VCaP (cell line): ENCODE data around the gene MGLL.

Experiments used
- H3K27ac ChIP-seq: fragments of 450-650 bp; 2 replicates; pipeline ENCODE4 v1.5.1; 2017
- TF ChIP-seq, protein P1 (sequence below): fragments of 450-650 bp; conservative IDR thresholded peaks from 2 replicates; pipeline ENCODE4 v1.5.1; 2017; ENCODE audit warnings: mild to moderate bottlenecking, moderate library complexity

The MGLL gene

GRCh38 chr3:127720985-127721935 lies 101.1 kb downstream of the MGLL start:
- peak overlapping the region; percentile 95 for H3K27ac ChIP-seq
- TF ChIP-seq, protein P1, sequence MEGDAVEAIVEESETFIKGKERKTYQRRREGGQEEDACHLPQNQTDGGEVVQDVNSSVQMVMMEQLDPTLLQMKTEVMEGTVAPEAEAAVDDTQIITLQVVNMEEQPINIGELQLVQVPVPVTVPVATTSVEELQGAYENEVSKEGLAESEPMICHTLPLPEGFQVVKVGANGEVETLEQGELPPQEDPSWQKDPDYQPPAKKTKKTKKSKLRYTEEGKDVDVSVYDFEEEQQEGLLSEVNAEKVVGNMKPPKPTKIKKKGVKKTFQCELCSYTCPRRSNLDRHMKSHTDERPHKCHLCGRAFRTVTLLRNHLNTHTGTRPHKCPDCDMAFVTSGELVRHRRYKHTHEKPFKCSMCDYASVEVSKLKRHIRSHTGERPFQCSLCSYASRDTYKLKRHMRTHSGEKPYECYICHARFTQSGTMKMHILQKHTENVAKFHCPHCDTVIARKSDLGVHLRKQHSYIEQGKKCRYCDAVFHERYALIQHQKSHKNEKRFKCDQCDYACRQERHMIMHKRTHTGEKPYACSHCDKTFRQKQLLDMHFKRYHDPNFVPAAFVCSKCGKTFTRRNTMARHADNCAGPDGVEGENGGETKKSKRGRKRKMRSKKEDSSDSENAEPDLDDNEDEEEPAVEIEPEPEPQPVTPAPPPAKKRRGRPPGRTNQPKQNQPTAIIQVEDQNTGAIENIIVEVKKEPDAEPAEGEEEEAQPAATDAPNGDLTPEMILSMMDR: no peak

- TF ChIP-seq, protein P1: no peak
- H3K27ac ChIP-seq: peak overlapping the region; percentile 95
These were observed 102.0 kb downstream of the MGLL start for GRCh38 chr3:127720161-127720823.

GRCh38 chr3:127719369-127719768 lies 102.9 kb downstream of the MGLL start:
- TF ChIP-seq, protein P1: no peak

GRCh38 chr3:127718916-127719290 lies 103.4 kb downstream of the MGLL start:
- H3K27ac ChIP-seq: peak overlapping the region; percentile 95
- TF ChIP-seq, protein P1: no peak

More at GRCh38 chr3:127719369-127719768, 102.9 kb downstream of the MGLL start:
- peak overlapping the region; percentile 95 for H3K27ac ChIP-seq

- TF ChIP-seq, protein P1: no peak
- peak overlapping the region; percentile 95 for H3K27ac ChIP-seq
These were observed 103.9 kb downstream of the MGLL start for GRCh38 chr3:127718245-127718915.

- H3K27ac ChIP-seq: peak overlapping the region; percentile 95
These were observed 104.7 kb downstream of the MGLL start for GRCh38 chr3:127717357-127718244.

More at GRCh38 chr3:127717357-127718244, 104.7 kb downstream of the MGLL start:
- TF ChIP-seq, protein P1: no peak
